Loucy (cell line): ENCODE data around the gene KCTD6.

Experiments
- CTCF ChIP-seq: fragments of 200-600 bp; sonication (generic); conservative IDR thresholded peaks from 2 replicates; pipeline ENCODE4 v1.5.1; 2014; ENCODE audit warnings: mild to moderate bottlenecking, antibody characterized with exemption, low read length
- EZH2phosphoT487 ChIP-seq: fragments of 200-600 bp; IDR thresholded peaks from 2 replicates; pipeline ENCODE4 v1.6.1; 2018; ENCODE audit warnings: antibody characterized with exemption, mild to moderate bottlenecking, moderate library complexity, borderline replicate concordance

- TF ChIP-seq CTCF: no peak
- no peak for TF ChIP-seq EZH2phosphoT487
Measured at GRCh38 chr3:58490860-58491501, 915 bp upstream of the KCTD6 start.
